Retina (tissue), 1 donor: ENCODE measurements around the gene RHNO1.
A peak's percentile ranks its signal among the peaks of the same experiment; 100 is the strongest.
"Not testable (repeated sequence)": the region's sequence is repeated elsewhere in the genome, so short reads cannot be mapped to it uniquely, and the experiment has no call there.

ENCODE experiments used
- DNase-seq: peaks from one replicate; pipeline ENCODE4 v3.0.0-alpha.2; 2016

The RHNO1 gene

GRCh38 chr12:2860170-2860569 lies 16.9 kb upstream of the RHNO1 start:
- DNase-seq = no peak

DNA sequence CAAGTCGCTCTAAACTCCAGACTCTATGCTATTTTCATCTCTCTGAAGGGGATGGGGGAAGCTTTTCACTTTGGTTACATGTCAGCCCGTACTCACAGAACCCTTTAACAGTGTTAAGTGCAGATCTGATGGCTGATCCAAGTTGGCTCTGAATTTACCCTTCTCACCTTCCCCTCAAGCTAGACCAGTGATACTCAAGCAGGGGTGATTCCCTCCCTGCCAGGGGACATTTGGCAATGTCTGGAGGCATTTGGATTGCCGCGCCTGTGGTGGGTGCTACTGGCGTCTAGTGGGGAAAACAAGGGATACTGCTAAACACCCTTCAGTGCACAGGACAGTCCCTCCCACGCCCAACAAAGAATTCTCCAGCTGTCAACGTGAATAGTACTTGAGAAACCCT lies 14.1 kb upstream of the RHNO1 start:
- DNase-seq = no peak

- DNase-seq = not testable (repeated sequence)
These were observed 13.6 kb upstream of the RHNO1 start for GRCh38 chr12:2863402-2863801.

GRCh38 chr12:2864198-2864597 lies 12.8 kb upstream of the RHNO1 start:
- DNase-seq = no peak

DNA sequence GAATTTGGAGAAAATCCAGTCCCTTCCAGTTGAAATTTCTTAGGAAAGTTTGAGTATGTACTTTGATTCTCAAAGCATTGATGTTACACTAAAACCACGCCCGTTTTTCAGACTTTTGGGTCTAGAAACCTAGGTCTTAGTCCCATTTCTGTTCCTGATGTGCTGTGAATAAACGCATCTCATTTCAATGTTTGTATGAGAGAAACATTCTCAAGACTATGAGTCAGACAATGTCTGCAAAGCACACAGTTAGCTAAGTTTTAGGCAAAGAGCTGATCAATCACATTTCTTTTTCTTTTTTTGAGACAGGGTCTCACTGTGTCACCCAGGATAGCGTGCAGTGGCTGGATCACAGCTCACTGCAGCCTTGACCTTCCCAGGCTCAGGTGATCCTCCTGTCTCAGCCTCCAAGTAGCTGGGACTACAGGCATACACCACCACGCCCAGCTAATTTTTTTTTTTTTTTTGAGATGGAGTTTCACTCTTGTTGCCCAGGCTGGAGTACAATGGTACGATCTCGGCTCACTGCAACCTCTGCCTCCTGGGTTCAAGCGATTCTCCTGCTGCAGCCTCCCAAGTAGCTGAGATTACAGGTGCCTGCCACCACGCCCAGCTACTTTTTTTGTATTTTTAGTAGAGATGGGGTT lies 7.9 kb upstream of the RHNO1 start:
- DNase-seq = not testable (repeated sequence)

DNA sequence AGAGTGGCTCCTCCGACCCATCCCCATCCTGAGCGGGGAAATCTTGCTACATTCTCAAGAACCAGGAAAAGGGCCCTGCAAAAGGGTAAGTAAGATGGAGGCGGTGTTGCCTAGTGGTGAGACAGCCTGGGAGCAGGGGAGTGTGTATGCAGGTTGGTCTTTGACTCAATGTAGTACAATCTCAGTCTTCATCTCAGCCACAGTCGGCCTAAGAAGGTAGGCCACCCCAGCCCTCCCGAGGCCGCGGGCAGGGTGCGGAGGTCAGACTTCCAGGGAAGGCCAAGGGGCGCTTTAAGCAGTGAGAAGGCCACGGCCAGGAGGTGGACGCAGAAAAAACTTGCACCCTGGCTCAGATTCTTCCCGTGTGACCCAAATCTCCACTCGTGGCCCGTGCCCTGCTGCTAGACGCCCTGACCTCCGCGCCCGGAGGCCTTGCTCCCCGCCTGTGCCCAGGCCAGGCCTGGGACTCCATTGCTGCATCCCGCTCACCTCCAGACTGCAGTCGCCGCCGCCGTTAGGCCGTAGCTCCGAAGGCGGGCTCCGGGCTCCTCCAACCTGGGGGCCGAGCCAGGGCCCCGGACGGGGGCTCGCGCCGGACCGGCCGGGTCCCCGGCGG lies 484 bp upstream of the RHNO1 start:
- peak; percentile 57 for DNase-seq

GRCh38 chr12:2877953-2878732 lies 1.1 kb downstream of the RHNO1 start:
- DNase-seq = peak; percentile 60

DNA sequence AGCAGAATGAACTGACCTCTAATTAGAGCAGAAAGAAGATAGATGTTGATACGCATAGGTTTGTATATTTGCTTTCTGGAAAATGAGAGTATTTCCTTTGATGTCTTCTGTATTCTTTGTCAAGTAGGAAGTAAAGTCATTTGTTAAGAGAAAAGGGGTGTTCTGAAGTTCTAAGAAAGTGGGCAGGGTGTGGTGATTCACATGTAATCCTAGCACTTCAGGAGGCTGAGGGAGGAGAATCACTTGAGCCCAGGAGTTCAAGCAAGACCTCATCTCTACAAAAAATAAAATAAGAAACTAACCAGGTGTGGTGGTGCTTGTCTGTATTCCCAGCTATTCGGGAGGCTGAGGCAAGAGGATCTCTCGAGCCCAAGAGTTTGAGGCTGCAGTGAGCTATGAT lies 2.8 kb downstream of the RHNO1 start:
- no peak for DNase-seq

DNA sequence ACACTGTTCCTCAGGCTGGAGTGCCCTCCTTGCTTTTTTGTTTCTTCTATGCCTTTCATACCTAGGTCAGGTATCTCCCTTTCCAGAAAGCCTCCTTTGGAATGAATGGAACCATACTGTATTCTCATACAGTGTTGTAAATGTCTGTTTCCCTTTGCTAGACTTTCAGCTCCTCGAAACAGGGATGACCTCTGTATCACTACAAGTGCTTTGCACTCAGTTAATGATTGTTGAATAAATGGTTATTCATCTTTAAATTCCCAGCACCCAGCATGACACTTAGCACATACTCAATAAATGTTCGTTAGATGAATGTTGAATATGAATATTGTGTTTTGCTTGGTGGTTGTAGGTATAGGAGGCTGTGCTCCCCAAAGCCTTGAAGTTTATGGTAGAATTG lies 7.8 kb downstream of the RHNO1 start:
- no peak for DNase-seq

GRCh38 chr12:2886768-2887450 lies 9.9 kb downstream of the RHNO1 start:
- DNase-seq = no peak

- DNase-seq = no peak
These were observed 13.0 kb downstream of the RHNO1 start for GRCh38 chr12:2890001-2890387.

GRCh38 chr12:2890388-2891239 lies 13.6 kb downstream of the RHNO1 start, which contains the start of gene TULP3:
Gene TULP3, plus strand, starts transcription at chr12:2890891. Its CDS starts 57 bp downstream, at chr12:2890948.
- DNase-seq = peak; percentile 98

DNA sequence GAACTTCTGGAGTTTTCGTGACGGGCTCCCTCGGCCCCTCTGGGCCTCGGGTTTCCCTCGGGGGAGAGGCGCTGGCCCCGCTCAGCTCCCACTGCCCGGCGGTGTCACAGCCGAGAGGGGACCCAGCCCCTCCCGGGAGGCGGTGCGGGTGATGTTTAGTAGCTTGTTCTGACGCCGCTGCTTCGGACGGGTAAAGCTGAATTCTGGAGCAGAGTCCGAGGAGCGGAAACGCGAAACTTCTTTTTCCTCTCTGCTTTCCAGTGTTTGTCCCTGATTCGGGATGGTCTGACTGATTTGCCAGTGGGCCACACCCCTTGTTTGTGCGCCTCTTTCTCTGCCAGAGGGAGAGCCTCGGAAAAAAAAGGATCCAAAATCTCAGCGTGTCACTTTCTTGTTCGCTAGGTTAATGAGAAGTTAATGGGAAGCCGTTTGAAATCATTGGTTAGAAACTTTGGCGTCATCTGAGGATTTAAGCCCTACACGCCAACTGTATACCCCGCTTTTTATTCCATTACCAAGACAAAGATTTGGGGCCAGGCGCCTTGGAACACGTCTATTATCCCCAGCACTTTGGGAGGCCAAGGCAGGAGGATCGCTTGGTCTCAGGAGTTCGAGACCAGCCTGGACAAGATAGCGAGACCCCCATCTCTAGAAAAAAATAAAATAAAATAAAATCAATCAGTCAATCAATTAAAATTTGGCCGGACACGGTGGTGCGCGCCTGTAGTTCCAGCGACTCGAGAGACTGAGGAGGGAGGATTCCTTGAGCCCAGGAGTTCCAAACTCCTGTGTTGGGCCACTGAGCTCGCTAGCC lies 14.4 kb downstream of the RHNO1 start:
- DNase-seq = no peak

- DNase-seq = no peak
These were observed 15.2 kb downstream of the RHNO1 start for GRCh38 chr12:2892246-2892645.

GRCh38 chr12:2893007-2893406 lies 16.0 kb downstream of the RHNO1 start:
- DNase-seq = no peak

GRCh38 chr12:2895051-2895451 lies 18.0 kb downstream of the RHNO1 start:
- no peak for DNase-seq

DNA sequence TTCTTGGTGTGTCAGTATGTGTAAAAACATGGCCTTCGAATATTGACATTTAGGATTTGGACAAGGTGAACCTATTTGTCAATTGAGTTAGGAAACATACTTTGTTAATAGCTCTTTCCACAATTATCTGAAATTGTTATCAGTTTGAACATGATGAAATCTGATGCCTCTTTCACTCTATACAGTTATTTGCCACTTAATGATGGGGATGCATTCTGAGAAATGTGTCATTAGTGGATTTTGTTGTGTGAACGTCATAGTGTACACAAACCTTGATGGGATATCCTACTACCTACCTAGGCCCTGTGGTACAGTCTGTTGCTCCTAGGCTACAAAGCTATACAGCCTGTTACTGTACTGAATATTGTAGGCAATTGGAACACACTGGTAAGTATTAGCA lies 18.5 kb downstream of the RHNO1 start:
- no peak for DNase-seq

DNA sequence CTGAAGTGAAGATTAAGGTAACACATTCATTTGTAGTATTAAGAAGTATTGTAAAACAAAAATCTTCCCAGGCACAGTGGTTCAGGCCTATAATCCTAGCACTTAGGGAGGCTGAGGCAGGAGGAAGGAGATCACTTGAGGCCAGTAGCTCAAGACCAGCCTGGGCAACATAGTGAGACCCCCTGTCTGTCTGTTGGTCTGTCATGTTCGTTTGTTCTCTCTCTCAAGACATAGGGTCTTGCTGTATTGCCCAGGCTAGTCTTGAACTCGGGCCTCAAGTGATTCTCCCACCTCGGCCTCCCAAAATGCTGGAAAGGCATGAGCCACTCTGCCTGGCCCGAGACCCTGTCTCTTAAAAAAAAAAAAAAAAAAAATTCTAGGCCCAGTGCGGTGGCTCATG lies 20.4 kb downstream of the RHNO1 start:
- DNase-seq = no peak

DNA sequence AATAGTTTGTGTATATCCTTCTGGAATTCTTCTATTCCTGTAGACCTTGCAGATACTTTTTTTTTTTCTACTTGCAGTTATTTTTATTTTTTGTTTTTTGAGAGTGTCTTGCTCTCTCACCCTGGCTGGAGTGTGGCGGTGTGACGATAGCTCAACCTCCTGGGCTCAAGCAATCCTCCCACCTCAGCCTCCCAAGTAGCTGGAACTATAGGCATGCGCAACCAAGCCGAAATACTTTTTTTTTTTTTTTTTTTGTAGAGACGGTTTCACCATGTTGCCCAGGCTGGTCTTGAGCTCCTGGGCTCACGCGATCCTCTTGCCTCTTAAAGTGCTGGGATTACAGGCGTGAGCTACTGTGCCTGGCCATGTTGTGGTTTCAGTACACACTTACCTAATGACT lies 23.6 kb downstream of the RHNO1 start:
- no peak for DNase-seq

DNA sequence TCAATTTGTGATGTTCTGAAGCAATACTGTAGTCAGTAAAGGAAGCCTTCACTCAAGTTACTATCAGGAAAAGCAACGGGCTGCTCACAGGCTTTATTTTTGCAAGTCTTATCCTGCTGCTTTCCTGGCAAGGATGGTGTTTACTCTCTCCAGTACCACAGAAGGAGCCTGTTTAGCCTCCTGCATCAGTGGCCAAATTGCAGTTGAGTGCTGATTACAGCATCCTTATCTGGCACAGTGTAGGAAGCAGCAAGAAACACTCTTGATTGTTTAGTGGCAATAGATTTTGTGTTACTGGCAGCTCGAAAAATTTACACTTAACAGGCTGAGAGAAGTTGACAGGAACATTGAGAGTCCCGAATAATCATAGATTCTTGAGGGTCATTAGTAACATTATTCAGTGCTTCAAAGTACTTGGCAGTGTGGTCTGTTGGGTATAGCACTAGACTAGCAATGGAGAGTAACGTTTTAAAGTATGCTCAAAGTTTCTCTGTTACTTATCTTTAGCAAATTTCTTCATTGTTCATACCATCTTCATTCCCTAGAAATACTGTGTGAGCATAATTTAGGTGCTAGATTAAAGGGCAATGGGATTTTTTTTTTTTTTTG lies 25.4 kb downstream of the RHNO1 start:
- no peak for DNase-seq

GRCh38 chr12:2904260-2904659 lies 27.2 kb downstream of the RHNO1 start:
- DNase-seq = no peak
